HepG2 (cell line): ENCODE data around the gene KAZN. TPM values are rescaled to one million over a fixed set of nuclear protein-coding genes. Genes with fewer than 3 reads are reported as not detected.

Source experiments
- ERF ChIP-seq: IDR thresholded peaks from 2 replicates; pipeline ENCODE4 v1.6.1; 2018; ENCODE audit warnings: missing biosample characterization, missing genetic modification reagents
- KMT2B ChIP-seq: IDR thresholded peaks from 2 replicates; pipeline ENCODE4 v1.6.1; 2016; ENCODE audit warnings: missing genetic modification reagents, missing compliant biosample characterization
- NCOR1 ChIP-seq: fragments of 200-600 bp; sonication (generic); IDR thresholded peaks from 2 replicates; pipeline ENCODE4 v1.7.0; 2017; ENCODE audit warnings: antibody characterized with exemption, low read length, borderline replicate concordance
- NONO ChIP-seq, 2 experiments: fragments of 450-650 bp in 1 of 2; sonication (generic) in 1 of 2; formaldehyde crosslinking in 1 of 2; IDR thresholded peaks in 1 of 2; conservative IDR thresholded peaks in 1 of 2; 2 replicates each; pipeline versions ENCODE4 v1.6.1 to v1.8.0; 2017 to 2022; ENCODE audit warnings: mild to moderate bottlenecking in 1 of 2, missing genetic modification reagents in 1 of 2, moderate library complexity in 1 of 2
- PATZ1 ChIP-seq: sonication (generic); formaldehyde crosslinking; IDR thresholded peaks from 2 replicates; pipeline ENCODE4 v1.4.0; 2020; ENCODE audit warnings: missing genetic modification reagents
- PBX2 ChIP-seq: IDR thresholded peaks from 2 replicates; pipeline ENCODE4 v1.6.1; 2016; ENCODE audit warnings: control low read depth
- PCBP1 ChIP-seq: fragments of 200-400 bp; formaldehyde crosslinking; IDR thresholded peaks from 2 replicates; pipeline ENCODE4 v1.6.1; 2017; ENCODE audit warnings: mild to moderate bottlenecking, low read depth, low read length, borderline replicate concordance
- SAFB2 ChIP-seq: sonication (generic); formaldehyde crosslinking; IDR thresholded peaks from 2 replicates; pipeline ENCODE4 v1.5.1; 2020; ENCODE audit warnings: missing genetic modification reagents, low read depth, mild to moderate bottlenecking, borderline replicate concordance
- ZGPAT ChIP-seq: IDR thresholded peaks from 2 replicates; pipeline ENCODE4 v1.6.1; 2016; ENCODE audit warnings: mild to moderate bottlenecking
- ZNF33B ChIP-seq: sonication (generic); formaldehyde crosslinking; IDR thresholded peaks from 2 replicates; pipeline ENCODE4 v1.5.1; 2020; ENCODE audit warnings: mild to moderate bottlenecking, missing genetic modification reagents
- ZNF746 ChIP-seq: sonication (generic); formaldehyde crosslinking; IDR thresholded peaks from 2 replicates; pipeline ENCODE4 v1.8.0; 2022; ENCODE audit warnings: mild to moderate bottlenecking, missing genetic modification reagents
- polyA plus RNA-seq, 8 experiments: library from polyadenylated mRNA; depleted of rRNA in 3 of 8; stranded (reverse) in 7 of 8; unstranded in 1 of 8; fragments of >200 nt; fragmentation: Illumina TruSeq in 4 of 8; extraction: Trizol in 4 of 8; gene quantifications; 2 replicates each; pipeline versions ENCODE4 v1.2.1 to v1.2.3, GENCODE V29; 2011 to 2016; ENCODE audit warnings: low read depth in 4 of 8, missing spikeins in 1 of 8, mixed read lengths in 1 of 8; ENCODE audit not compliant: insufficient read depth in 1 of 8
- total RNA-seq, 5 experiments: library from RNA; depleted of rRNA; stranded (reverse); fragments of >200 nt; fragmentation: Illumina TruSeq; extraction: Trizol; gene quantifications; 2 replicates each; pipeline ENCODE4 v1.2.3, GENCODE V29; 2016; ENCODE audit warnings: low read depth in 1 of 5
- TF ChIP-seq, protein P1 (sequence below): sonication (generic); formaldehyde crosslinking; IDR thresholded peaks from 2 replicates; pipeline ENCODE4 v1.8.1; 2023; ENCODE audit warnings: mild to moderate bottlenecking, missing genetic modification reagents
- TF ChIP-seq, protein P2 (sequence below): sonication (generic); formaldehyde crosslinking; IDR thresholded peaks from 2 replicates; pipeline ENCODE4 v1.5.0; 2020; ENCODE audit warnings: mild to moderate bottlenecking, low read depth, missing genetic modification reagents, borderline replicate concordance

Gene KAZN
- total and polyA plus RNA-seq, 2 of the 13 experiments (the other 11 are each of a cell fraction or from before 2014, with no cell fraction given): 10.4 to 13.5 TPM

- TF ChIP-seq ZNF746 (CRISPR knock-in tag) (no peak), ZGPAT (CRISPR knock-in tag) (0 out of 2 replicates have a peak, but pooled peaks have one; percentile 20), SAFB2 (CRISPR knock-in tag) (no peak), PCBP1 (0 out of 2 replicates have a peak, but pooled peaks have one; percentile 19), NCOR1 (peak; percentile 15; the same call in 1 of the 2 replicates), PBX2 (no peak), ERF (CRISPR knock-in tag) (peak; percentile 7; the same call in 1 of the 2 replicates), PATZ1 (CRISPR knock-in tag) (peak; percentile 63), ZNF33B (CRISPR knock-in tag) (0 out of 2 replicates have a peak, but pooled peaks have one; percentile 8), KMT2B (CRISPR knock-in tag) (peak; percentile 36; the same call in 1 of the 2 replicates), NONO (IDR thresholded peaks at IDR 0.05) (no peak), NONO (CRISPR knock-in tag; conservative IDR thresholded peaks at IDR 0.05) (no peak)
- TF ChIP-seq, protein P1, sequence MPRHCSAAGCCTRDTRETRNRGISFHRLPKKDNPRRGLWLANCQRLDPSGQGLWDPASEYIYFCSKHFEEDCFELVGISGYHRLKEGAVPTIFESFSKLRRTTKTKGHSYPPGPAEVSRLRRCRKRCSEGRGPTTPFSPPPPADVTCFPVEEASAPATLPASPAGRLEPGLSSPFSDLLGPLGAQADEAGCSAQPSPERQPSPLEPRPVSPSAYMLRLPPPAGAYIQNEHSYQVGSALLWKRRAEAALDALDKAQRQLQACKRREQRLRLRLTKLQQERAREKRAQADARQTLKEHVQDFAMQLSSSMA (CRISPR knock-in tag): no peak
- TF ChIP-seq, protein P2, sequence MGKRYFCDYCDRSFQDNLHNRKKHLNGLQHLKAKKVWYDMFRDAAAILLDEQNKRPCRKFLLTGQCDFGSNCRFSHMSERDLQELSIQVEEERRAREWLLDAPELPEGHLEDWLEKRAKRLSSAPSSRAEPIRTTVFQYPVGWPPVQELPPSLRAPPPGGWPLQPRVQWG (CRISPR knock-in tag): no peak
Observed at GRCh38 chr1:15154480-15155036, 556.1 kb downstream of the KAZN start (continued).
